Gastrocnemius medialis (tissue), 4 donors: ENCODE data around the gene LEF1. TPM values are rescaled to one million over a fixed set of nuclear protein-coding genes. Genes with fewer than 3 reads are reported as not detected.

ENCODE experiments used
- ATAC-seq, 2 donors: fragments of 150-250 bp; one replicate each; pipeline ENCODE4 v1.9.1; 2016
- DNase-seq, 2 donors: peaks; one replicate each; pipeline ENCODE4 v3.0.0-alpha.2; 2019
- H3K27ac ChIP-seq, 4 donors: fragments of 200-600 bp; sonication (generic); 1 replicate in 1 of 4; 2 replicates in 3 of 4; pipeline ENCODE4 v1.5.1; 2016 to 2018; ENCODE audit warnings: mild to moderate bottlenecking in 2 of 4, moderate library complexity in 1 of 4
- H3K27me3 ChIP-seq, 3 donors: fragments of 200-600 bp; sonication (generic) in 2 of 3; 1 replicate in 1 of 3; 2 replicates in 2 of 3; pipeline versions ENCODE4 v1.5.1 to v1.6.0; 2016 to 2019; ENCODE audit warnings: mild to moderate bottlenecking in 1 of 3, moderate library complexity in 1 of 3
- H3K36me3 ChIP-seq, 2 donors: fragments of 200-600 bp; sonication (generic) in 1 of 2; one replicate each; pipeline ENCODE4 v1.5.1; 2017 to 2018
- H3K4me1 ChIP-seq, 2 donors: fragments of 200-600 bp; sonication (generic) in 1 of 2; one replicate each; pipeline ENCODE4 v1.5.1; 2016 to 2017; ENCODE audit warnings: mild to moderate bottlenecking in 2 of 2
- H3K4me3 ChIP-seq, 4 donors: fragments of 200-600 bp; sonication (generic) in 3 of 4; 1 replicate in 1 of 4; 2 replicates in 3 of 4; pipeline ENCODE4 v1.5.1; 2016 to 2019; ENCODE audit warnings: mild to moderate bottlenecking in 2 of 4
- H3K9me3 ChIP-seq, 3 donors: fragments of 200-600 bp; sonication (generic) in 2 of 3; 1 replicate in 1 of 3; 2 replicates in 2 of 3; pipeline ENCODE4 v1.5.1; 2016 to 2019
- CTCF ChIP-seq, 5 experiments: fragments of 450-650 bp in 3 of 5; fragments of 200-600 bp in 2 of 5; sonication (generic) in 2 of 5; IDR thresholded peaks in 4 of 5; conservative IDR thresholded peaks in 1 of 5; 1 replicate in 4 of 5; 2 replicates in 1 of 5; pipeline ENCODE4 v1.5.1; 2016 to 2019; ENCODE audit warnings: antibody characterized with exemption in 5 of 5, mild to moderate bottlenecking in 3 of 5, moderate library complexity in 3 of 5
- POLR2A ChIP-seq, 2 donors: fragments of 450-650 bp; IDR thresholded peaks; one replicate each; pipeline ENCODE4 v1.6.1; 2017; ENCODE audit warnings: antibody characterized with exemption in 2 of 2, mild to moderate bottlenecking in 2 of 2, moderate library complexity in 2 of 2
- in situ Hi-C, 4 donors: fragments of 200-750 bp; cut with MboI; loops; one replicate each; pipeline versions ENCODE4 v1.15.0 to v1.8.0; 2017; ENCODE audit warnings: low sequenced_read_pairs in 4 of 4
- intact Hi-C: fragments of 100-400 bp; cut with DNase I; formaldehyde crosslinking; loops from one replicate; pipeline ENCODE4 v1.15.1; 2023; ENCODE audit warnings: low total_unique reads
- total RNA-seq, 4 donors: library from RNA; depleted of rRNA; stranded (reverse); fragments of >200 nt; gene quantifications; one replicate each; pipeline versions ENCODE4 v1.1.0 to v1.2.3, GENCODE V29; 2016

LEF1 gene
- total RNA-seq, 4 donors from 2014 or later, result 0.33 TPM; not detected in 3

- DNase-seq (no peak), ATAC-seq (no peak)
- Histone ChIP-seq H3K9me3 (no peaks in the 10 kb centered on the region), H3K27me3 (peaks cover 73 to 77% (median 77%) of the 10 kb centered on the region in 3 donors), H3K36me3 (no peaks in the 10 kb centered on the region), H3K4me3 (peak overlapping the region; percentile 56 to 78 (median 60)), H3K4me1 (peaks cover 11 to 18% of the 10 kb centered on the region in 2 donors), H3K27ac (no peak overlapping the region)
- intact Hi-C loops, result loop anchor here (10.0 kb wide), 1 partner anchor 147 kb away; no protein-coding TSS in a partner anchor
- in situ Hi-C loops, result no loop called here
- no peak for TF ChIP-seq POLR2A (IDR thresholded peaks at IDR 0.05)
- TF ChIP-seq CTCF (IDR thresholded peaks at IDR 0.05 in 4 of 5, conservative IDR thresholded peaks at IDR 0.05 in 1 of 5), result no peak
Observed at GRCh38 chr4:108172231-108172752, 3.6 kb upstream of the LEF1 start.

GRCh38 chr4:108171339-108172230, 2.9 kb upstream of the LEF1 start:
- Histone ChIP-seq H3K27me3 (peaks cover 80 to 85% (median 83%) of the 10 kb centered on the region in 3 donors), H3K4me1 (peaks cover 15 to 22% of the 10 kb centered on the region in 2 donors), H3K4me3 (peak overlapping the region in 2 of 4 donors; percentile 56 to 78), H3K27ac (no peak overlapping the region), H3K9me3 (no peaks in the 10 kb centered on the region), H3K36me3 (no peaks in the 10 kb centered on the region)
- DNase-seq, result no peak
- TF ChIP-seq CTCF (IDR thresholded peaks at IDR 0.05 in 4 of 5, conservative IDR thresholded peaks at IDR 0.05 in 1 of 5) (no peak), POLR2A (IDR thresholded peaks at IDR 0.05) (no peak)
- in situ Hi-C loops, result no loop called here
- ATAC-seq, result no peak
- intact Hi-C loops, result loop anchor here (10.0 kb wide), 1 partner anchor 147 kb away; no protein-coding TSS in a partner anchor

GRCh38 chr4:108170631-108171338, 2.1 kb upstream of the LEF1 start:
- in situ Hi-C loops (no loop called here), intact Hi-C loops (loop anchor here (10.0 kb wide), 1 partner anchor 146 kb away; no protein-coding TSS in a partner anchor)
- ATAC-seq (no peak), DNase-seq (no peak)
- H3K4me3 ChIP-seq, result no peak overlapping the region
- H3K27ac ChIP-seq, result no peak overlapping the region
- peaks cover 18 to 22% of the 10 kb centered on the region in 2 donors for H3K4me1 ChIP-seq
- H3K36me3 ChIP-seq, result no peaks in the 10 kb centered on the region
- TF ChIP-seq POLR2A (IDR thresholded peaks at IDR 0.05) (no peak), CTCF (IDR thresholded peaks at IDR 0.05 in 4 of 5, conservative IDR thresholded peaks at IDR 0.05 in 1 of 5) (no peak)
- H3K27me3 ChIP-seq, result peaks cover 88 to 93% (median 91%) of the 10 kb centered on the region in 3 donors
- H3K9me3 ChIP-seq, result no peaks in the 10 kb centered on the region

- Histone ChIP-seq H3K4me3 (no peak overlapping the region), H3K4me1 (peaks cover 18 to 22% of the 10 kb centered on the region in 2 donors), H3K9me3 (no peaks in the 10 kb centered on the region), H3K27me3 (peaks cover 95 to 98% (median 96%) of the 10 kb centered on the region in 3 donors), H3K27ac (no peak overlapping the region), H3K36me3 (no peaks in the 10 kb centered on the region)
- intact Hi-C loops, result loop anchor here (10.0 kb wide), 1 partner anchor 145 kb away; no protein-coding TSS in a partner anchor
- TF ChIP-seq POLR2A (IDR thresholded peaks at IDR 0.05) (no peak), CTCF (IDR thresholded peaks at IDR 0.05 in 4 of 5, conservative IDR thresholded peaks at IDR 0.05 in 1 of 5) (no peak)
- no peak for ATAC-seq
- in situ Hi-C loops, result no loop called here
- DNase-seq, result no peak
Observed at GRCh38 chr4:108169664-108170063, 932 bp upstream of the LEF1 start.
